Liver (tissue), 9 donors: ENCODE data around the gene NIM1K. TPM values are rescaled to one million over a fixed set of nuclear protein-coding genes. Genes with fewer than 3 reads are reported as not detected.

Source experiments
- DNase-seq: peaks from one replicate; pipeline ENCODE4 v3.0.0-alpha.2; 2017; ENCODE audit warnings: low spot score
- H3K27ac ChIP-seq, 2 donors: one replicate each; pipeline ENCODE4 v1.7.0; 2013; ENCODE audit warnings: inconsistent platforms in 2 of 2, low read length in 2 of 2, control low read depth in 1 of 2, low read depth in 1 of 2, mild to moderate bottlenecking in 1 of 2
- H3K27me3 ChIP-seq, 4 donors: one replicate each; pipeline versions ENCODE4 v1.6.1 to v1.7.0; 2013; ENCODE audit warnings: low read length in 3 of 4, inconsistent platforms in 1 of 4, mild to moderate bottlenecking in 1 of 4, moderate library complexity in 1 of 4; ENCODE audit not compliant: control insufficient read depth in 4 of 4, insufficient read depth in 4 of 4
- H3K36me3 ChIP-seq, 4 donors: one replicate each; pipeline versions ENCODE4 v1.6.1 to v1.7.0; 2013; ENCODE audit warnings: low read length in 3 of 4, mild to moderate bottlenecking in 3 of 4, low read depth in 1 of 4, moderate library complexity in 1 of 4; ENCODE audit not compliant: control insufficient read depth in 4 of 4, insufficient read depth in 3 of 4
- H3K4me1 ChIP-seq, 4 donors: one replicate each; pipeline versions ENCODE4 v1.6.1 to v1.7.0; 2013; ENCODE audit warnings: low read length in 3 of 4, mild to moderate bottlenecking in 3 of 4, moderate library complexity in 1 of 4; ENCODE audit not compliant: control insufficient read depth in 4 of 4, insufficient read depth in 4 of 4
- H3K4me3 ChIP-seq, 3 donors: one replicate each; pipeline versions ENCODE4 v1.6.1 to v1.7.0; 2013; ENCODE audit warnings: low read length in 3 of 3, control low read depth in 1 of 3, low read depth in 1 of 3, mild to moderate bottlenecking in 1 of 3
- H3K9ac ChIP-seq, 2 donors: one replicate each; pipeline ENCODE4 v1.7.0; 2013; ENCODE audit warnings: low read length in 2 of 2, mild to moderate bottlenecking in 2 of 2, moderate library complexity in 2 of 2, control low read depth in 1 of 2, low read depth in 1 of 2
- H3K9me3 ChIP-seq, 4 donors: one replicate each; pipeline versions ENCODE4 v1.6.1 to v1.7.0; 2013; ENCODE audit warnings: low read length in 3 of 4; ENCODE audit not compliant: control insufficient read depth in 4 of 4
- FOXA1 ChIP-seq: IDR thresholded peaks from 2 replicates; pipeline ENCODE4 v1.6.1; 2016; ENCODE audit warnings: antibody characterized with exemption
- FOXA2 ChIP-seq: IDR thresholded peaks from 2 replicates; pipeline ENCODE4 v1.6.1; 2016; ENCODE audit warnings: antibody characterized with exemption
- HNF4A ChIP-seq, 2 donors: conservative IDR thresholded peaks; 2 replicates each; pipeline ENCODE4 v1.6.1; 2016; ENCODE audit warnings: antibody characterized with exemption in 2 of 2, mild to moderate bottlenecking in 2 of 2
- JUND ChIP-seq, 2 donors: IDR thresholded peaks; 2 replicates each; pipeline ENCODE4 v1.6.1; 2016; ENCODE audit warnings: antibody characterized with exemption in 2 of 2
- MAX ChIP-seq: IDR thresholded peaks from 2 replicates; pipeline ENCODE4 v1.6.1; 2016; ENCODE audit warnings: antibody characterized with exemption
- NR2F2 ChIP-seq: IDR thresholded peaks from 2 replicates; pipeline ENCODE4 v1.6.1; 2016; ENCODE audit warnings: antibody characterized with exemption
- RAD21 ChIP-seq, 2 donors: IDR thresholded peaks; 2 replicates each; pipeline ENCODE4 v1.6.1; 2016; ENCODE audit warnings: antibody characterized with exemption in 2 of 2, mild to moderate bottlenecking in 2 of 2
- REST ChIP-seq: IDR thresholded peaks from 2 replicates; pipeline ENCODE4 v1.6.1; 2016; ENCODE audit warnings: antibody characterized with exemption, mild to moderate bottlenecking
- RXRA ChIP-seq, 2 donors: IDR thresholded peaks; 2 replicates each; pipeline ENCODE4 v1.6.1; 2017 to 2018; ENCODE audit warnings: antibody characterized with exemption in 2 of 2, mild to moderate bottlenecking in 1 of 2
- SP1 ChIP-seq: IDR thresholded peaks from 2 replicates; pipeline ENCODE4 v1.6.1; 2018; ENCODE audit warnings: antibody characterized with exemption, mild to moderate bottlenecking
- TAF1 ChIP-seq: conservative IDR thresholded peaks from 2 replicates; pipeline ENCODE4 v1.6.1; 2016; ENCODE audit warnings: antibody characterized with exemption, mild to moderate bottlenecking
- YY1 ChIP-seq: IDR thresholded peaks from 2 replicates; pipeline ENCODE4 v1.6.1; 2016; ENCODE audit warnings: antibody characterized with exemption, mild to moderate bottlenecking
- WGBS: extraction: QIAGEN DNeasy Blood & Tissue Kit; methylation state at CpG from one replicate; pipeline ENCODE4 v1.1.7; 2013; 5-methylcytosine and 5-hydroxymethylcytosine counted together
- polyA plus RNA-seq, 2 donors: library from polyadenylated mRNA; stranded (reverse) in 1 of 2; unstranded in 1 of 2; fragments of 200-250 nt in 1 of 2; fragments of >200 nt in 1 of 2; fragmentation: Nextera tagmentation in 1 of 2; extraction: Ambion mirVana in 1 of 2; gene quantifications; one replicate each; pipeline versions ENCODE4 v1.2.1 to v1.2.3, GENCODE V29; 2013 to 2015
- total RNA-seq, 2 donors: library from RNA; depleted of rRNA; stranded (reverse); fragments of >200 nt; gene quantifications; one replicate each; pipeline ENCODE4 v1.2.3, GENCODE V29; 2014
- TF ChIP-seq, protein P1 (sequence below): IDR thresholded peaks from 2 replicates; pipeline ENCODE4 v1.6.1; 2016; ENCODE audit warnings: antibody characterized with exemption
- TF ChIP-seq, protein P2 (sequence below): IDR thresholded peaks from 2 replicates; pipeline ENCODE4 v1.6.1; 2016; ENCODE audit warnings: antibody characterized with exemption
- donor health status: healthy.
- donor health status: healthy.
- donor health status: healthy.
- donor health status: healthy.
- donor health status: healthy.

NIM1K gene
- total and polyA plus RNA-seq, 4 donors = 0.07 to 0.15 TPM; not detected in 2

- no peak for DNase-seq
- peaks cover 0 to 33% (median 30%) of the 10 kb centered on the region in 4 donors for H3K36me3 ChIP-seq
- H3K27me3 ChIP-seq = no peaks in the 10 kb centered on the region
- H3K9me3 ChIP-seq = no peaks in the 10 kb centered on the region
- no peak overlapping the region for H3K27ac ChIP-seq
- no peaks in the 10 kb centered on the region for H3K4me1 ChIP-seq
- H3K9ac ChIP-seq = no peak overlapping the region
- no peak overlapping the region for H3K4me3 ChIP-seq
- no peak for TF ChIP-seq MAX
- TF ChIP-seq HNF4A (conservative IDR thresholded peaks at IDR 0.05) = no peak
- no peak for TF ChIP-seq FOXA1
These were observed 94.6 kb downstream of the NIM1K start for GRCh38 chr5:43286623-43287022.

GRCh38 chr5:43287493-43287892 lies 95.5 kb downstream of the NIM1K start:
- DNase-seq = no peak
- Histone ChIP-seq H3K9ac (no peak overlapping the region), H3K9me3 (no peaks in the 10 kb centered on the region), H3K4me3 (no peak overlapping the region), H3K27ac (no peak overlapping the region), H3K4me1 (no peaks in the 10 kb centered on the region), H3K36me3 (peaks cover 0 to 38% (median 35%) of the 10 kb centered on the region in 4 donors), H3K27me3 (no peaks in the 10 kb centered on the region)
- 95% methylated on average over 4 of the region's 4 CpGs for WGBS
- TF ChIP-seq NR2F2 (no peak), RAD21 (IDR thresholded peaks at IDR 0.05) (no peak), FOXA1 (no peak), FOXA2 (no peak), TAF1 (no peak), SP1 (no peak), REST (no peak)
- TF ChIP-seq, protein P1, sequence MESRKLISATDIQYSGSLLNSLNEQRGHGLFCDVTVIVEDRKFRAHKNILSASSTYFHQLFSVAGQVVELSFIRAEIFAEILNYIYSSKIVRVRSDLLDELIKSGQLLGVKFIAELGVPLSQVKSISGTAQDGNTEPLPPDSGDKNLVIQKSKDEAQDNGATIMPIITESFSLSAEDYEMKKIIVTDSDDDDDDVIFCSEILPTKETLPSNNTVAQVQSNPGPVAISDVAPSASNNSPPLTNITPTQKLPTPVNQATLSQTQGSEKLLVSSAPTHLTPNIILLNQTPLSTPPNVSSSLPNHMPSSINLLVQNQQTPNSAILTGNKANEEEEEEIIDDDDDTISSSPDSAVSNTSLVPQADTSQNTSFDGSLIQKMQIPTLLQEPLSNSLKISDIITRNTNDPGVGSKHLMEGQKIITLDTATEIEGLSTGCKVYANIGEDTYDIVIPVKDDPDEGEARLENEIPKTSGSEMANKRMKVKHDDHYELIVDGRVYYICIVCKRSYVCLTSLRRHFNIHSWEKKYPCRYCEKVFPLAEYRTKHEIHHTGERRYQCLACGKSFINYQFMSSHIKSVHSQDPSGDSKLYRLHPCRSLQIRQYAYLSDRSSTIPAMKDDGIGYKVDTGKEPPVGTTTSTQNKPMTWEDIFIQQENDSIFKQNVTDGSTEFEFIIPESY = no peak

DNA sequence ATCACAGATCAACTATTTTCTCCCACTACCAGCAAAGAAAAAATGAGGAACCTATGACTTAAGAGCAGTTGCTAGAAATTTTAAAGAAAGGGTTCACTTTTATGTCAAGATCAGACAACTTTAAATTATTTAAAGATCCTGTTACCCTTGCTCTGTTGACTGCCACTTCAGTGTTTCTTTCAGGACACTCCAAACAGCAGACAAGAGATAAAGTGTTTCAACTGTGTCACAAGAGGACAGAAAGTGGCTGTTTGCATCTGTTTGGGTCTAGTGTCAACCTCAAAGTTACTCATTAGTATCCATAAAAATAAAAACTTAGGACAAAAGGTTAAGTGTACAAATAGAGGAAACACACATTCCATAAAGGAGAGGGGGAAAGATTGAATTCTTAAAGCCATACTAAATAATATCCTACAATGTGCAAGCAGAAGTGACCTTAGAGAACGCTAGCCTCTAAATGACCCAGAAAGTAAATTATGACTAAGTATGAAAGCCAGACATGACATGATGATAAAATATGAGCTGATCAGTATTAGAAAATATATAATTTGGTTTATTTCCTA lies 96.3 kb downstream of the NIM1K start:
- DNase-seq = no peak
- H3K4me3 ChIP-seq = no peak overlapping the region
- no peaks in the 10 kb centered on the region for H3K4me1 ChIP-seq
- H3K27ac ChIP-seq = no peak overlapping the region
- peaks cover 2 to 45% (median 43%) of the 10 kb centered on the region in 4 donors for H3K36me3 ChIP-seq
- H3K27me3 ChIP-seq = no peaks in the 10 kb centered on the region
- no peaks in the 10 kb centered on the region for H3K9me3 ChIP-seq
- WGBS = 96% methylated on average over 1 of the region's 1 CpG
- peak; percentile 8 for TF ChIP-seq SP1
- TF ChIP-seq FOXA1 = no peak
- peak in 1 of 2 donors; percentile 5 for TF ChIP-seq RXRA (IDR thresholded peaks at IDR 0.05)
- TF ChIP-seq MAX = no peak
- TF ChIP-seq NR2F2 = peak; percentile 81
- TF ChIP-seq FOXA2 = no peak
- no peak for TF ChIP-seq JUND (IDR thresholded peaks at IDR 0.05)
- TF ChIP-seq, protein P2, sequence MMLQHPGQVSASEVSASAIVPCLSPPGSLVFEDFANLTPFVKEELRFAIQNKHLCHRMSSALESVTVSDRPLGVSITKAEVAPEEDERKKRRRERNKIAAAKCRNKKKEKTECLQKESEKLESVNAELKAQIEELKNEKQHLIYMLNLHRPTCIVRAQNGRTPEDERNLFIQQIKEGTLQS = no peak
- TF ChIP-seq HNF4A (conservative IDR thresholded peaks at IDR 0.05) = no peak
- no peak for TF ChIP-seq YY1
- TF ChIP-seq, protein P1 = no peak
- no peak overlapping the region for H3K9ac ChIP-seq
